ENCODE data around the gene SEMA6B. TPM values are rescaled to one million over a fixed set of nuclear protein-coding genes. Genes with fewer than 3 reads are reported as not detected.
A peak's percentile ranks its signal among the peaks of the same experiment; 100 is the strongest.

SEMA6B gene
- total RNA-seq, 2 donors from 2014 or later, result 15.0 to 24.8 TPM

GRCh38 chr19:4505570-4506448 is 53.7 kb downstream of the SEMA6B start:
- ATAC-seq (no peak), DNase-seq (no peak)
- intact Hi-C loops (cut with DNase I), result no loop called here

GRCh38 chr19:4504891-4505569 is 54.5 kb downstream of the SEMA6B start:
- DNase-seq, result no peak

GRCh38 chr19:4504297-4504701 is 55.2 kb downstream of the SEMA6B start:
- intact Hi-C loops (cut with DNase I), result no loop called here
- ATAC-seq (peak in 1 of 2 donors; percentile 2), DNase-seq (no peak)

More at GRCh38 chr19:4504891-4505569, 54.5 kb downstream of the SEMA6B start:
- peak in 1 of 2 donors; percentile 11 for ATAC-seq
- intact Hi-C loops (cut with DNase I), result no loop called here

GRCh38 chr19:4503825-4504170 is 55.7 kb downstream of the SEMA6B start:
- no peak for DNase-seq
- intact Hi-C loops (cut with DNase I), result no loop called here
- ATAC-seq, result no peak

GRCh38 chr19:4503132-4503824 is 56.2 kb downstream of the SEMA6B start:
- ATAC-seq, result no peak
- intact Hi-C loops (cut with DNase I), result no loop called here
- no peak for DNase-seq

- no peak for DNase-seq
- no peak for ATAC-seq
Measured at GRCh38 chr19:4502282-4503131, 57.0 kb downstream of the SEMA6B start.

GRCh38 chr19:4501691-4502090 is 57.8 kb downstream of the SEMA6B start:
- no peak for ATAC-seq
- no peak for DNase-seq
- intact Hi-C loops (cut with DNase I), result no loop called here

More at GRCh38 chr19:4502282-4503131, 57.0 kb downstream of the SEMA6B start:
- intact Hi-C loops (cut with DNase I), result no loop called here

GRCh38 chr19:4500841-4501591 is 58.5 kb downstream of the SEMA6B start:
- DNase-seq (no peak), ATAC-seq (no peak)
- intact Hi-C loops (cut with DNase I), result no loop called here

- ATAC-seq (no peak), DNase-seq (no peak)
- intact Hi-C loops (cut with DNase I), result no loop called here
Measured at GRCh38 chr19:4499855-4500254, 59.6 kb downstream of the SEMA6B start.

GRCh38 chr19:4499318-4499717 is 60.2 kb downstream of the SEMA6B start:
- no peak for ATAC-seq

GRCh38 chr19:4498694-4499093 is 60.8 kb downstream of the SEMA6B start:
- intact Hi-C loops (cut with DNase I), result no loop called here
- no peak for DNase-seq
- ATAC-seq, result no peak

More at GRCh38 chr19:4499318-4499717, 60.2 kb downstream of the SEMA6B start:
- intact Hi-C loops (cut with DNase I), result no loop called here
- DNase-seq, result no peak

GRCh38 chr19:4497770-4498389 is 61.6 kb downstream of the SEMA6B start:
- DNase-seq (no peak), ATAC-seq (no peak)
- intact Hi-C loops (cut with DNase I), result no loop called here

GRCh38 chr19:4496304-4496703 is 63.2 kb downstream of the SEMA6B start:
- intact Hi-C loops (cut with DNase I), result no loop called here
- DNase-seq (no peak), ATAC-seq (no peak)

GRCh38 chr19:4495471-4495870 is 64.0 kb downstream of the SEMA6B start:
- ATAC-seq, result no peak
- intact Hi-C loops (cut with DNase I), result no loop called here
- DNase-seq, result no peak

- no peak for DNase-seq
- intact Hi-C loops (cut with DNase I), result no loop called here
- ATAC-seq, result no peak
Measured at GRCh38 chr19:4494691-4495064, 64.8 kb downstream of the SEMA6B start.

- ATAC-seq, result no peak
- DNase-seq, result no peak
- intact Hi-C loops (cut with DNase I), result no loop called here
Measured at GRCh38 chr19:4493929-4494690, 65.4 kb downstream of the SEMA6B start.

Data from left cardiac atrium (tissue), 4 donors.